Ovary (tissue), 9 donors: Measurements from ENCODE around the gene DENND2D. TPM values are rescaled to one million over a fixed set of nuclear protein-coding genes. Genes with fewer than 3 reads are reported as not detected.

ENCODE experiments used
- DNase-seq, 5 donors: peaks; one replicate each; pipeline ENCODE4 v3.0.0-alpha.2; 2019 to 2020
- H3K27ac ChIP-seq, 2 donors: fragments of 200-600 bp; one replicate each; pipeline versions ENCODE4 v1.5.1 to v1.8.0; 2019 to 2022
- H3K27me3 ChIP-seq: fragments of 200-600 bp; one replicate; pipeline ENCODE4 v1.8.0; 2022
- H3K36me3 ChIP-seq: fragments of 200-600 bp; sonication (generic); one replicate; pipeline ENCODE4 v1.5.1; 2019
- H3K4me1 ChIP-seq: one replicate; pipeline ENCODE4 v1.8.1; 2013; ENCODE audit warnings: mild to moderate bottlenecking, moderate library complexity; ENCODE audit not compliant: insufficient read depth
- H3K4me3 ChIP-seq: fragments of 200-600 bp; sonication (generic); one replicate; pipeline ENCODE4 v1.5.1; 2017
- H3K9me3 ChIP-seq, 2 donors: fragments of 200-600 bp in 1 of 2; sonication (generic) in 1 of 2; one replicate each; pipeline versions ENCODE4 v1.5.1 to v1.8.1; 2013 to 2019; ENCODE audit warnings: mild to moderate bottlenecking in 1 of 2, moderate library complexity in 1 of 2
- CTCF ChIP-seq, 3 donors: fragments of 450-650 bp in 2 of 3; fragments of 200-600 bp in 1 of 3; IDR thresholded peaks; one replicate each; pipeline versions ENCODE4 v1.5.1 to v1.8.0; 2016 to 2022; ENCODE audit warnings: antibody characterized with exemption in 3 of 3, mild to moderate bottlenecking in 1 of 3
- EP300 ChIP-seq: sonication (generic); formaldehyde crosslinking; IDR thresholded peaks from one replicate; pipeline ENCODE4 v1.6.1; 2017; ENCODE audit warnings: antibody characterized with exemption
- POLR2A ChIP-seq: fragments of 450-650 bp; IDR thresholded peaks from one replicate; pipeline ENCODE4 v1.6.1; 2017; ENCODE audit warnings: antibody characterized with exemption, mild to moderate bottlenecking, moderate library complexity
- WGBS, 3 donors: extraction: QIAGEN DNeasy Blood & Tissue Kit in 1 of 3; methylation state at CpG; one replicate each; pipeline versions ENCODE4 v1.1.5 to v1.1.7; 2013 to 2017; 5-methylcytosine and 5-hydroxymethylcytosine counted together
- intact Hi-C, 4 donors: fragments of 100-400 bp; cut with DNase I; formaldehyde crosslinking; loops; one replicate each; pipeline versions ENCODE4 v1.11.0 to v1.15.1; 2022 to 2023
- polyA plus RNA-seq, 2 donors: library from polyadenylated mRNA; stranded (reverse); fragments of 200-250 nt in 1 of 2; fragments of 350-450 nt in 1 of 2; fragmentation: Illumina TruSeq in 1 of 2; extraction: RNeasy Lipid Tissue Mini Kit (QIAGEN cat#74804) in 1 of 2; gene quantifications; one replicate each; pipeline ENCODE4 v1.2.3, GENCODE V29; 2013 to 2014
- small RNA-seq: library from RNA; depleted of rRNA; stranded (forward); fragments of <200 nt; gene quantifications from one replicate; pipeline ENCODE3, GENCODE V24; 2016
- total RNA-seq, 7 donors: library from RNA; depleted of rRNA in 2 of 7; stranded (reverse); fragments of >200 nt in 2 of 7; fragmentation: NEBNext Ultra II Directional in 3 of 7; extraction: Animal tissue kit (Norgen Biotek cat#: 25700) in 3 of 7; gene quantifications; one replicate each; pipeline versions ENCODE4 v1.1.0 to v1.2.4, GENCODE V29; 2016 to 2023
- donor health status: DM: no; HTN: no; CAD: no; lungs with moderate emphysema.
- donor health status: DM: no; HTN: no; CAD: no.
- donor health status: Bipolar disorder and iron deficiency.
- donor health status: DM: yes; HTN: yes; CAD: no.
- donor health status: DM: no; HTN: no; CAD: no.
- donor health status: DM: yes; HTN: yes; CAD: no.

DENND2D gene
- total and polyA plus RNA-seq, 9 donors: 2.5 to 19.0 (median 9.5) TPM

- peaks cover 5% of the 10 kb centered on the region for H3K4me1 ChIP-seq
- TF ChIP-seq EP300 (no peak), CTCF (IDR thresholded peaks at IDR 0.05) (no peak), POLR2A (no peak)
- intact Hi-C loops: no loop called here
- no peak for DNase-seq
- H3K4me3 ChIP-seq: peak overlapping the region; percentile 69
- H3K27ac ChIP-seq: peak overlapping the region; percentile 80 to 92
- no peaks in the 10 kb centered on the region for H3K36me3 ChIP-seq
- no peaks in the 10 kb centered on the region for H3K9me3 ChIP-seq
- 1 to 2% (median 1%) methylated on average over 9 of the region's 9 CpGs for WGBS, 3 donors
- H3K27me3 ChIP-seq: peaks cover 2% of the 10 kb centered on the region
Measured at GRCh38 chr1:111140680-111140967, 59.8 kb downstream of the DENND2D start.

- Histone ChIP-seq H3K4me3 (peak within 1 kb of the TSS; percentile 69), H3K27ac (peak within 1 kb of the TSS; percentile 80 to 92), H3K4me1 (peaks cover 3% of the 10 kb centered on the region), H3K27me3 (peaks cover 2% of the 10 kb centered on the region), H3K36me3 (no peaks in the 10 kb centered on the region), H3K9me3 (no peaks in the 10 kb centered on the region)
- WGBS, 3 donors: 0 to 1% (median 1%) methylated on average over 64 to 68 of the region's 68 CpGs
- intact Hi-C loops: no loop called here
- TF ChIP-seq CTCF (IDR thresholded peaks at IDR 0.05) (no peak), POLR2A (peak; percentile 31)
- peak; percentile 94 to 97 (median 96) for DNase-seq
Measured at GRCh38 chr1:111139956-111140679, 60.3 kb downstream of the DENND2D start, which contains the start of the genes CEPT1 and DRAM2. CEPT1 (plus strand) TSS chr1:111140223; CDS start chr1:111147715, 7,492 bp downstream. DRAM2 (minus strand) TSS chr1:111140093; CDS start chr1:111131554, 8,539 bp downstream.

GRCh38 chr1:111139324-111139955, 61.0 kb downstream of the DENND2D start:
- peak in 1 of 5 donors; percentile 35 for DNase-seq
- H3K4me1 ChIP-seq: peaks cover 3% of the 10 kb centered on the region
- H3K9me3 ChIP-seq: no peaks in the 10 kb centered on the region
- H3K27ac ChIP-seq: peak overlapping the region; percentile 80 to 92
- WGBS, 3 donors: 0 to 1% (median 0%) methylated on average over 26 to 33 of the region's 33 CpGs
- H3K36me3 ChIP-seq: no peaks in the 10 kb centered on the region
- H3K27me3 ChIP-seq: peaks cover 2% of the 10 kb centered on the region
- intact Hi-C loops: no loop called here
- TF ChIP-seq POLR2A (no peak), EP300 (no peak), CTCF (IDR thresholded peaks at IDR 0.05) (no peak)
- peak overlapping the region; percentile 69 for H3K4me3 ChIP-seq

Small RNA genes lying within 50 kb of the gene (small RNA-seq; reads per million reads assigned to genes)
- not detected for gene AL355816.1

Other genes starting within 250 kb of the DENND2D start
- gene LRIF1, start 236.7 kb downstream of the DENND2D start, total RNA-seq: 10 to 100 TPM in 6 of 7 donors, 1 to 10 TPM in 1; 9.5 to 25.6 (median 12.6) TPM
- gene LRIF1, start 236.7 kb downstream of the DENND2D start, polyA plus RNA-seq: 10 to 100 TPM in 1 of 2 donors, 1 to 10 TPM in 1; 7.2 to 14.5 TPM
- 10 to 100 TPM; 27.2 to 51.8 (median 34.7) TPM for gene DRAM2, start 60.6 kb downstream of the DENND2D start, total RNA-seq
- gene DRAM2, start 60.6 kb downstream of the DENND2D start, polyA plus RNA-seq: 10 to 100 TPM; 34.0 to 87.3 TPM
- 10 to 100 TPM; 27.8 to 37.1 (median 32.4) TPM for gene CEPT1, start 60.4 kb downstream of the DENND2D start, total RNA-seq
- 10 to 100 TPM; 16.4 to 40.3 TPM for gene CEPT1, start 60.4 kb downstream of the DENND2D start, polyA plus RNA-seq
- 10 to 100 TPM in 1 of 7 donors, 1 to 10 TPM in 5, not detected in 1; 1.1 to 17.0 (median 1.8) TPM for gene CHI3L2, start 27.1 kb upstream of the DENND2D start, total RNA-seq
- gene CHI3L2, start 27.1 kb upstream of the DENND2D start, polyA plus RNA-seq: 1 to 10 TPM in 1 of 2 donors, under 1 TPM in 1; 0.91 to 1.4 TPM
- gene CHIA, start 90.2 kb upstream of the DENND2D start, total RNA-seq: not detected
- under 1 TPM in 1 of 2 donors, not detected in 1; 0.18 TPM for gene CHIA, start 90.2 kb upstream of the DENND2D start, polyA plus RNA-seq
- 100 to 1,000 TPM in 2 of 7 donors, 10 to 100 TPM in 3, 1 to 10 TPM in 2; 1.8 to 518 (median 43.5) TPM for gene OVGP1, start 227.1 kb upstream of the DENND2D start, total RNA-seq
- gene OVGP1, start 227.1 kb upstream of the DENND2D start, polyA plus RNA-seq: 1 to 10 TPM; 2.3 to 3.1 TPM
- gene WDR77, start 248.6 kb upstream of the DENND2D start, total RNA-seq: 10 to 100 TPM; 14.5 to 68.4 (median 21.7) TPM
- gene WDR77, start 248.6 kb upstream of the DENND2D start, polyA plus RNA-seq: 10 to 100 TPM; 12.7 to 23.8 TPM
- gene ATP5PB, start 248.8 kb upstream of the DENND2D start, total RNA-seq: 100 to 1,000 TPM; 125 to 152 (median 136) TPM
- 100 to 1,000 TPM; 183 to 277 TPM for gene ATP5PB, start 248.8 kb upstream of the DENND2D start, polyA plus RNA-seq